A673 (cell line): ENCODE results near the gene BTBD18.

ENCODE experiments used
- EZH2 ChIP-seq: fragments of 200-600 bp; sonication (generic); IDR thresholded peaks from 2 replicates; pipeline ENCODE4 v1.6.1; 2017; ENCODE audit warnings: borderline replicate concordance, low read depth, mild to moderate bottlenecking, mixed read lengths, antibody characterized with exemption, low read length; ENCODE audit not compliant: poor library complexity, severe bottlenecking
- TF ChIP-seq, protein P1 (sequence below): fragments of 300-800, 200-600 bp; sonication (generic); conservative IDR thresholded peaks from 2 replicates; pipeline ENCODE4 v1.5.1; 2017; ENCODE audit warnings: low read depth, mild to moderate bottlenecking, antibody characterized with exemption, low read length, moderate library complexity, mixed read lengths

- TF ChIP-seq, protein P1, sequence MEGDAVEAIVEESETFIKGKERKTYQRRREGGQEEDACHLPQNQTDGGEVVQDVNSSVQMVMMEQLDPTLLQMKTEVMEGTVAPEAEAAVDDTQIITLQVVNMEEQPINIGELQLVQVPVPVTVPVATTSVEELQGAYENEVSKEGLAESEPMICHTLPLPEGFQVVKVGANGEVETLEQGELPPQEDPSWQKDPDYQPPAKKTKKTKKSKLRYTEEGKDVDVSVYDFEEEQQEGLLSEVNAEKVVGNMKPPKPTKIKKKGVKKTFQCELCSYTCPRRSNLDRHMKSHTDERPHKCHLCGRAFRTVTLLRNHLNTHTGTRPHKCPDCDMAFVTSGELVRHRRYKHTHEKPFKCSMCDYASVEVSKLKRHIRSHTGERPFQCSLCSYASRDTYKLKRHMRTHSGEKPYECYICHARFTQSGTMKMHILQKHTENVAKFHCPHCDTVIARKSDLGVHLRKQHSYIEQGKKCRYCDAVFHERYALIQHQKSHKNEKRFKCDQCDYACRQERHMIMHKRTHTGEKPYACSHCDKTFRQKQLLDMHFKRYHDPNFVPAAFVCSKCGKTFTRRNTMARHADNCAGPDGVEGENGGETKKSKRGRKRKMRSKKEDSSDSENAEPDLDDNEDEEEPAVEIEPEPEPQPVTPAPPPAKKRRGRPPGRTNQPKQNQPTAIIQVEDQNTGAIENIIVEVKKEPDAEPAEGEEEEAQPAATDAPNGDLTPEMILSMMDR, result peak; percentile 75
- TF ChIP-seq EZH2, result no peak
These were observed at the start of gene BTBD18 for GRCh38 chr11:57751676-57752253.
